Thyroid gland (tissue), 4 donors: ENCODE data around the gene SON.

Source experiments
- POLR2A ChIP-seq, 2 donors: fragments of 450-650 bp; IDR thresholded peaks; one replicate each; pipeline ENCODE4 v1.6.1; 2017; ENCODE audit warnings: antibody characterized with exemption in 2 of 2, mild to moderate bottlenecking in 2 of 2, moderate library complexity in 1 of 2
- TF ChIP-seq, protein P1 (sequence below), 6 experiments: fragments of 200-600 bp in 3 of 6; fragments of 450-650 bp in 3 of 6; sonication (generic) in 3 of 6; IDR thresholded peaks; one replicate each; pipeline ENCODE4 v1.5.1; 2016 to 2019; ENCODE audit warnings: antibody characterized with exemption in 6 of 6, mild to moderate bottlenecking in 2 of 6, inconsistent platforms in 1 of 6, moderate library complexity in 1 of 6

DNA sequence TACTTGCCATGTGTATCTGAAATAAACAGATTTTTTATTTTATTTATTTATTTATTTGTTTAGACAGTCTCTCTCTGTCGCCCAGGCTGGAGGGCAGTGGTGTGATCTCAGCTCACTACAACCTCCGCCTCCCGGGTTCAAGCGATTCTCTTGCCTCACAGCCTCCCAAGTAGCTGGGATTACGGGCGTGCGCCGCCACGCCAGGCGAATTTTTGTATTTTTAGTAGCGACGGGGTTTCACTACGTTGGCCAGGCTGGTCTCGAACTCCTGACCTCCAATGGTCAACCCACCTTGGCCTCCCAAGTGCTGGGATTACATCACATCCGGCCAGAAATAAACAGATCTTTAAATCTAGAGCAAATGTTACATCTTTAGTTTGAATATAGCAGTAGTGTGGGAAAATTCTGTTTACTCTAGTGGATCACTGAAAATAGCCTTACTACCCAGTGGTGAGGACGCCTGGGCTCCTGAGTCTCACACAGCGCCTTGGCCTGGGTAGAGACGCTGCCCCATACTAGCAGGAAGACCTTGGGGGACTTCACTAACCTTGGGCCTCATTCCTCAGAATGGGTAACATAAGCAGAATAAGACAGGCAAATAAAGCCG is 1.6 kb upstream of the SON start:
- no peak for TF ChIP-seq POLR2A (IDR thresholded peaks at IDR 0.05)
- TF ChIP-seq, protein P1, sequence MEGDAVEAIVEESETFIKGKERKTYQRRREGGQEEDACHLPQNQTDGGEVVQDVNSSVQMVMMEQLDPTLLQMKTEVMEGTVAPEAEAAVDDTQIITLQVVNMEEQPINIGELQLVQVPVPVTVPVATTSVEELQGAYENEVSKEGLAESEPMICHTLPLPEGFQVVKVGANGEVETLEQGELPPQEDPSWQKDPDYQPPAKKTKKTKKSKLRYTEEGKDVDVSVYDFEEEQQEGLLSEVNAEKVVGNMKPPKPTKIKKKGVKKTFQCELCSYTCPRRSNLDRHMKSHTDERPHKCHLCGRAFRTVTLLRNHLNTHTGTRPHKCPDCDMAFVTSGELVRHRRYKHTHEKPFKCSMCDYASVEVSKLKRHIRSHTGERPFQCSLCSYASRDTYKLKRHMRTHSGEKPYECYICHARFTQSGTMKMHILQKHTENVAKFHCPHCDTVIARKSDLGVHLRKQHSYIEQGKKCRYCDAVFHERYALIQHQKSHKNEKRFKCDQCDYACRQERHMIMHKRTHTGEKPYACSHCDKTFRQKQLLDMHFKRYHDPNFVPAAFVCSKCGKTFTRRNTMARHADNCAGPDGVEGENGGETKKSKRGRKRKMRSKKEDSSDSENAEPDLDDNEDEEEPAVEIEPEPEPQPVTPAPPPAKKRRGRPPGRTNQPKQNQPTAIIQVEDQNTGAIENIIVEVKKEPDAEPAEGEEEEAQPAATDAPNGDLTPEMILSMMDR (IDR thresholded peaks at IDR 0.05) = no peak
